ENCODE data around the gene TRH. TPM values are rescaled to one million over a fixed set of nuclear protein-coding genes. Genes with fewer than 3 reads are reported as not detected.
A peak's percentile ranks its signal among the peaks of the same experiment; 100 is the strongest.

TRH gene
- total and polyA plus RNA-seq, 12 donors: 0.01 to 0.28 TPM; not detected in 10

DNA sequence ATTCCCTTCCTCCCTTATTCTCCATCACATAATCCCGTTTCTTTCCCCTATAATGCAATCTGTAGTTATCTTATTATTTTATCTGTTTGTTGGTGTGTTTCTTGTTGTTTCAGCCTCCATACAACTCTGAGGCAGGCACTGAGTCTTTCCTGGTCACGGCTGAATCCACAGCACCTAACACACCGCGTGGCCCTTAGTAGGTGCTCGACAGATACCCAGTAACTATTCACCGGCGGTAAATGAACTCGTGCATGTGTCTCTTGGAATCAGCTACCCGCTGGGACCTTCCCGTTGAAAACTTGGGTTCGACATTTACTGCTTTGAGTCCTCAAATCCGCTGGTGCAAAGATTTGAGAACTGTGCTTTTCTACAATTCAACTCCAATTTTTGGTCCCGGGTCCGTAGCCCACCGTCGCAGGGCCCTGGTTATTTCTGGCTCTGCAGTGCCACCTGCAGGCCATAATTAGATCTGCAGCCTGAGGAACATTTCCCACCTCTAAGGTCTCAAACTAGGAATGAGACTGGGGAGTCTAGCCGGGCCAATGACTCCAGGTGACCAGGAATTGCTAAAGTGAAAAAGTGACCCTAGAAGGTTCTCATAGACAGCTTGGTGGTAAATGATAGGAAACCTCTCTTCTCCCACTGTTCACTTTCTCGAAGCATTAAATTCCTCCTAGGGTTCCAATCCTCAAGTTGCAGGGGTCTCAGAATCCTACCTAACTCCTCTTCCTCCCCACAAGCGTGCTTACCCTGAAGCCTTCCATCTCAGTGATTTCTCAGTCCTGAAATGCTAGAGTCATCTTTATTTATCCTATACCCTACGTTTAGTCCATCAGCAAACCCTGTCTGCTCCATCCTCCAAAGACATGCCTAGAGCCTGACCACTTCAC, 40.0 kb upstream of the TRH start:
- ATAC-seq (peak in 6 of 8 donors; percentile 56 to 65 (median 61)), DNase-seq (no peak)

DNA sequence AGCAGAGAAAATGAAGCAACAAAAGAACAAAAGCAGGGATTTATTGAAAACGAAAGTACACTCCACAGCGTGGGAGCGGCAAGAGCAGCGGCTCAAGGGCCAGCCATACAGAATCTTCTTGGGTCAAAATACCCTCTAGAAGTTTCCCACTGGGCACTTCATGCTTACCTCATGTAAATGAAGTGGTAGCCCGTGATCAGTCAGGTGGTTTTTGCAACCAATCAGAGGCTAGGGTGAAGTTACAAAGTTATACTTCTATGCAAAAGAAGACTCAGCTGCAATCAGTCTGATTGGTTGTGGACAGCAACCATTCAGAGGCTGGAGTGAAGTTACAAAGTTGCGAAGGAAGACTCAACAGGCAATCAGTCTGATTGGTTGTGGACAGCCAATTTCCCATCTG, 37.8 kb upstream of the TRH start:
- H3K27me3 ChIP-seq: peaks cover 0 to 5% (median 0%) of the 10 kb centered on the region in 7 donors
- peaks cover 0 to 5% (median 0%) of the 10 kb centered on the region in 9 donors for H3K4me1 ChIP-seq
- peaks cover 0 to under 1% (median 0%) of the 10 kb centered on the region in 11 donors for H3K9me3 ChIP-seq
- TF ChIP-seq, protein P1, sequence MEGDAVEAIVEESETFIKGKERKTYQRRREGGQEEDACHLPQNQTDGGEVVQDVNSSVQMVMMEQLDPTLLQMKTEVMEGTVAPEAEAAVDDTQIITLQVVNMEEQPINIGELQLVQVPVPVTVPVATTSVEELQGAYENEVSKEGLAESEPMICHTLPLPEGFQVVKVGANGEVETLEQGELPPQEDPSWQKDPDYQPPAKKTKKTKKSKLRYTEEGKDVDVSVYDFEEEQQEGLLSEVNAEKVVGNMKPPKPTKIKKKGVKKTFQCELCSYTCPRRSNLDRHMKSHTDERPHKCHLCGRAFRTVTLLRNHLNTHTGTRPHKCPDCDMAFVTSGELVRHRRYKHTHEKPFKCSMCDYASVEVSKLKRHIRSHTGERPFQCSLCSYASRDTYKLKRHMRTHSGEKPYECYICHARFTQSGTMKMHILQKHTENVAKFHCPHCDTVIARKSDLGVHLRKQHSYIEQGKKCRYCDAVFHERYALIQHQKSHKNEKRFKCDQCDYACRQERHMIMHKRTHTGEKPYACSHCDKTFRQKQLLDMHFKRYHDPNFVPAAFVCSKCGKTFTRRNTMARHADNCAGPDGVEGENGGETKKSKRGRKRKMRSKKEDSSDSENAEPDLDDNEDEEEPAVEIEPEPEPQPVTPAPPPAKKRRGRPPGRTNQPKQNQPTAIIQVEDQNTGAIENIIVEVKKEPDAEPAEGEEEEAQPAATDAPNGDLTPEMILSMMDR (IDR thresholded peaks at IDR 0.05): no peak
- peak overlapping the region in 9 of 10 donors; percentile 8 to 55 (median 48) for H3K4me3 ChIP-seq
- H3K36me3 ChIP-seq: no peaks in the 10 kb centered on the region
- WGBS, 2 donors: 44 to 57% methylated on average over 6 of the region's 6 CpGs
- H3K27ac ChIP-seq: peak overlapping the region in 4 of 10 donors; percentile 26 to 53 (median 43)
- intact Hi-C loops (cut with DNase I): loop anchor here in 6 of 10 donors (1.0 to 10.0 kb wide), 7 partner anchors 102 to 552 kb away; no protein-coding TSS in a partner anchor
- DNase-seq (peak in 1 of 2 donors; percentile 17), ATAC-seq (peak in 7 of 8 donors; percentile 45 to 70 (median 61))

More for the DNA sequence above, 40.0 kb upstream of the TRH start:
- peaks cover 0 to 23% (median 7%) of the 10 kb centered on the region in 11 donors for H3K9me3 ChIP-seq
- intact Hi-C loops (cut with DNase I): loop anchor here (1.0 to 10.0 kb wide), 15 partner anchors 100 to 550 kb away; no protein-coding TSS in a partner anchor
- no peak overlapping the region for H3K27ac ChIP-seq
- WGBS, 2 donors: 25 to 30% methylated on average over 20 of the region's 20 CpGs
- TF ChIP-seq, protein P1 (IDR thresholded peaks at IDR 0.05): peak; percentile 85 to 94 (median 92)
- peaks cover 0 to 5% (median 0%) of the 10 kb centered on the region in 9 donors for H3K4me1 ChIP-seq
- no peaks in the 10 kb centered on the region for H3K36me3 ChIP-seq
- peak overlapping the region in 5 of 10 donors; percentile 12 to 44 (median 32) for H3K4me3 ChIP-seq
- H3K27me3 ChIP-seq: peaks cover 0 to 5% (median 0%) of the 10 kb centered on the region in 7 donors

DNA sequence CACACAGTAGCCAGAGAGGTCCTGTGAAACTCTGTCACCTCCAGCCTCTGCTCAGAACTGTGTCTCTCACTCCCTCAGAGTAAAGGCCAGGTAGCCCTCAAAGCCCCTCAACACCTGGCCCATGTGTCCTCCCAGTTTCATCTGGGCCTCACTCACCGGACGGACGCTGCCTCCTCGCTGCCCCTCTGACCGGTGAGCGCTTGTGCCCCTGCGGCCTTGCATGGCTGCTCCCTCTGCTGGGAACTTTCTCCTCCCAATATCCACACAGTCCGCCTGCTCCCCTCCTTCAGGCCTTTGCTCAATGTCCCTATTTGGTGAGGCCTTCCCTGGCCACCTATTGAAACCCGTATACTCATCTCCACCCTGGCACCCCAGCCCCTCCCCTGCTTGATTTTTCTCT, 36.8 kb upstream of the TRH start:
- ATAC-seq: no peak
- intact Hi-C loops (cut with DNase I): loop anchor here in 6 of 10 donors (10.0 kb wide), 6 partner anchors 103 to 553 kb away; no protein-coding TSS in a partner anchor
- H3K27ac ChIP-seq: no peak overlapping the region
- no peak overlapping the region for H3K4me3 ChIP-seq
- DNase-seq: no peak
- H3K27me3 ChIP-seq: peaks cover 0 to 9% (median 0%) of the 10 kb centered on the region in 7 donors
- H3K36me3 ChIP-seq: no peaks in the 10 kb centered on the region
- peaks cover 0 to 5% (median 0%) of the 10 kb centered on the region in 9 donors for H3K4me1 ChIP-seq
- 85 to 88% methylated on average over 9 of the region's 9 CpGs for WGBS, 2 donors
- TF ChIP-seq, protein P1 (IDR thresholded peaks at IDR 0.05): no peak
- H3K9me3 ChIP-seq: no peaks in the 10 kb centered on the region

DNA sequence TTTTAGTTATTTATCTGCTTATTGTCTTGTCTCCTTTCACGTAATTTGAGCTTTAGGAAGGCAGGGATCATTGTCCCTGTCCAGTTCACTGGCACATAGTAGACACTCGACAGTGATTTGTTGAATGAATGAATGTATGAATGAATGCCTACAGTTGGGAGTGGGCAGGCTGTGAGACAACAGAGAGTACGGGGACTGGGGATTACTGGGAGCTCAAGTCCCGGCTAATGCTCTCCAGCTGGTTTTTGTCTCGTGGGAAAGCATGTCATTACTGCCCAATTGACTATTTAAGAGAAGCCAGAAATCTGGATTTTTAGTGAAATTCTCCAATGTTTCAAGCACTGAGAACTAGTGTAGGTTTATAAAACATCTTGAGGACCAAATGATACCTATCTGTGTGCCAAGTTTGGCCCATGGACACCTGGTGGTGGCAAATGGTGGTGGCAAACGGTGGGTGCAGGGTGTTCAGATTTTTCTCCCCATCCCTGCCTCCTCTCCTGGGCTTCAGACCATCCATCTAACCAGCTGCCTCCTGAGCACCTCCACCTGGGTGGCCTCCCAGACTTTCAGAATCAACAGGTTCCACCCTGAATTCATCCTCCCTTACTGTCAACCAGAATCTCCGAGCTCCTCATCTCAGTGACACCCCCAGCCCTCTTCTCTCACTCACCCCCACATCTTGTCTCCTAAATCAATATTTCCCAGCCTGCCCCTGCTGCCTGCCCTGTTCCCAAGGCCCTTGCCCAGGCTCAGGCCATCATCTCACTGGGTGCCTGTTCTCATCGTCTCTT, 36.2 kb upstream of the TRH start:
- Histone ChIP-seq H3K9me3 (no peaks in the 10 kb centered on the region), H3K27ac (no peak overlapping the region), H3K36me3 (no peaks in the 10 kb centered on the region), H3K27me3 (peaks cover 0 to 12% (median 0%) of the 10 kb centered on the region in 7 donors), H3K4me3 (no peak overlapping the region), H3K4me1 (peaks cover 0 to 5% (median 0%) of the 10 kb centered on the region in 9 donors)
- 77 to 85% methylated on average over 8 of the region's 8 CpGs for WGBS, 2 donors
- ATAC-seq: no peak
- TF ChIP-seq, protein P1 (IDR thresholded peaks at IDR 0.05): peak in 1 of 9 donors; percentile 11
- intact Hi-C loops (cut with DNase I): loop anchor here in 6 of 10 donors (10.0 kb wide), 6 partner anchors 104 to 554 kb away; no protein-coding TSS in a partner anchor
- DNase-seq: no peak
